SK-N-SH treated with all-trans-retinoic acid at 6 μM for 48 hours (cell line): ENCODE results near the gene TFG.

ENCODE experiments used
- ISL1 ChIP-seq: fragments of 250-450 bp; sonication (Bioruptor Pico); IDR thresholded peaks from 2 replicates; pipeline ENCODE4 v2.1.2; 2022; ENCODE audit warnings: mild to moderate bottlenecking, moderate library complexity
- OSR1 ChIP-seq: fragments of 250-450 bp; sonication (Bioruptor Pico); IDR thresholded peaks from 2 replicates; pipeline ENCODE4 v1.8.0; 2022; ENCODE audit warnings: moderate library complexity, mild to moderate bottlenecking, inconsistent platforms
- RARB ChIP-seq: fragments of 250-450 bp; sonication (Bioruptor Pico); IDR thresholded peaks from 2 replicates; pipeline ENCODE4 v1.8.0; 2021; ENCODE audit warnings: mild to moderate bottlenecking, moderate library complexity
- TOX ChIP-seq: fragments of 250-450 bp; sonication (Bioruptor Pico); IDR thresholded peaks from 2 replicates; pipeline ENCODE4 v1.8.0; 2021; ENCODE audit warnings: mild to moderate bottlenecking, moderate library complexity, borderline replicate concordance
- ZC3H10 ChIP-seq: fragments of 250-450 bp; sonication (Bioruptor Pico); IDR thresholded peaks from 2 replicates; pipeline ENCODE4 v1.5.1; 2021; ENCODE audit warnings: mild to moderate bottlenecking, moderate library complexity
- ZFP30 ChIP-seq: fragments of 450-650 bp; formaldehyde crosslinking; IDR thresholded peaks from 2 replicates; pipeline ENCODE4 v1.5.0; 2022; ENCODE audit warnings: mild to moderate bottlenecking, moderate library complexity
- TF ChIP-seq, protein P1 (sequence below): fragments of 250-450 bp; sonication (Bioruptor Pico); IDR thresholded peaks from 2 replicates; pipeline ENCODE4 v1.8.0; 2020; ENCODE audit warnings: mild to moderate bottlenecking, moderate library complexity, borderline replicate concordance

GRCh38 chr3:100737334-100737733 is 28.0 kb downstream of the TFG start:
- TF ChIP-seq, protein P1, sequence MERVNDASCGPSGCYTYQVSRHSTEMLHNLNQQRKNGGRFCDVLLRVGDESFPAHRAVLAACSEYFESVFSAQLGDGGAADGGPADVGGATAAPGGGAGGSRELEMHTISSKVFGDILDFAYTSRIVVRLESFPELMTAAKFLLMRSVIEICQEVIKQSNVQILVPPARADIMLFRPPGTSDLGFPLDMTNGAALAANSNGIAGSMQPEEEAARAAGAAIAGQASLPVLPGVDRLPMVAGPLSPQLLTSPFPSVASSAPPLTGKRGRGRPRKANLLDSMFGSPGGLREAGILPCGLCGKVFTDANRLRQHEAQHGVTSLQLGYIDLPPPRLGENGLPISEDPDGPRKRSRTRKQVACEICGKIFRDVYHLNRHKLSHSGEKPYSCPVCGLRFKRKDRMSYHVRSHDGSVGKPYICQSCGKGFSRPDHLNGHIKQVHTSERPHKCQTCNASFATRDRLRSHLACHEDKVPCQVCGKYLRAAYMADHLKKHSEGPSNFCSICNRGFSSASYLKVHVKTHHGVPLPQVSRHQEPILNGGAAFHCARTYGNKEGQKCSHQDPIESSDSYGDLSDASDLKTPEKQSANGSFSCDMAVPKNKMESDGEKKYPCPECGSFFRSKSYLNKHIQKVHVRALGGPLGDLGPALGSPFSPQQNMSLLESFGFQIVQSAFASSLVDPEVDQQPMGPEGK (CRISPR knock-in tag) = no peak
- TF ChIP-seq ZFP30 (CRISPR knock-in tag) = no peak
- TF ChIP-seq ZC3H10 (CRISPR knock-in tag) = no peak
- TF ChIP-seq TOX (CRISPR knock-in tag) = no peak
- no peak for TF ChIP-seq RARB (CRISPR knock-in tag)
- no peak for TF ChIP-seq ISL1 (CRISPR knock-in tag)
- no peak for TF ChIP-seq OSR1
